Superior temporal gyrus (tissue), 1 donor: ENCODE results near the gene RASAL3.

Source experiments
- DNase-seq: peaks from one replicate; pipeline ENCODE4 v3.0.0-alpha.2; 2016; ENCODE audit errors: extremely low spot score

Gene RASAL3

DNA sequence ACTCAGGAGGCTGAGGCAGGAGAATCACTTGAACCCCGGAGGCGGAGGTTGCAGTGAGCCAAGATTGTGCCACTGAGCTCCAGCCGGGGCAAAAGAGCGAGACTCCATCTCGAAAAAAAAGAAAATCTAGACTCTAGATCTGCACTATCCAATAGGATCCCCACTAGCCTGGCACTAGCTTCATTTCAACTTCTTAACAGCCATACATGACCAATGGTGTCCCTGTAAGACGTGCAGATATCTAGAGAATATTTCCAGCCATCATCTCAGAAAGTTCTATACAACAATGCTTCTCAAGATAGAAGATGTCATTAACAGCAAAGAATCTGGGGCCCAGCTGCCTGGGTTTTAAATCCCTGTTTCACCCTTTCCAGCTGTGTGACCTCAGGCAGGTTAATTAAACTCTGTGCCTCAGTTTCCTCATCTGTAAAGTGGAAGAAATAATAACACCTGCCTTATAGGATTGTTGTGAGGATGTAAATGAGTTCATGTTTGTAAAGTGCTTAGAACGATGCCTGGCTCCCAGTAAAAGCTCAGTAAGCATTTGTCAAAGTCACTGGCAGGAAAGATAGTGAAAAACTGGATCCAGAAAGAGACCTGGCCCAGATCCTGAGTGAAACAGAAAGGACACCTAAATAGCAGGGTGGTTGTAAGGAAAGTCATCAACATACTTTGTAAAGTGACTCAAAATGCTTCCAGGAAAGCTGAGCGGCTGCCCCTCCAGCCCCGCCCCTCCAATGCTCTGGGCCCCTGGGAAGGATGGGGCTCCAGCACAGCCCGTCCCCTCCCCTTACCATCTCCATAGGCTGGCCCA lies 28.1 kb downstream of the RASAL3 start:
- DNase-seq, result no peak

DNA sequence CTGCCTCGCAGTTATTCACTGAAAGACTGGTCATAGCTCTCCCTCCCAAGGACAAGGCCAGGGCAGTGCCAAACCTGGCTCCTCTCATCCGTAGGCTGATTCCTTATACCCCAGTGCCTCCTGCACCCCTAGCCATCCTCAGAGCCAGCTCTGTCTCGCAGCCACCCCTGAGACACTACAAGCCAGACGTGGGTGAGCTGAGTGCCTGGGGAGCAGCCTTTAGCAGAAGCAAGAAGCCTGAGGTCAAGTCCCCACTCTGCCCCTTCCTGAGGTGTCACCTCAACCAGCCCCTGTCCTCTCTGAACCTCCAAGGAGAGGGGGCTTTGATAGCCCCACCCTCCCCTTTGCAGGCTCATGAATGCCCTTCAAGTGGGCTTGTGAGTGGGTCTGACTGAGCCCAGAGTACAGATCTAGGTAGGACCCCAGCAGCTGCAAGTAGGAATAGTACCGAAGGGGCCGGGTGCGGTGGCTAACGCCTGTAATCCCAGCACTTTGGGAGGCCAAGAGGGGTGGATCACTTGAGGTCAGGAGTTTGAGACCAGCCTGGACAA lies 30.8 kb downstream of the RASAL3 start:
- DNase-seq, result no peak

DNA sequence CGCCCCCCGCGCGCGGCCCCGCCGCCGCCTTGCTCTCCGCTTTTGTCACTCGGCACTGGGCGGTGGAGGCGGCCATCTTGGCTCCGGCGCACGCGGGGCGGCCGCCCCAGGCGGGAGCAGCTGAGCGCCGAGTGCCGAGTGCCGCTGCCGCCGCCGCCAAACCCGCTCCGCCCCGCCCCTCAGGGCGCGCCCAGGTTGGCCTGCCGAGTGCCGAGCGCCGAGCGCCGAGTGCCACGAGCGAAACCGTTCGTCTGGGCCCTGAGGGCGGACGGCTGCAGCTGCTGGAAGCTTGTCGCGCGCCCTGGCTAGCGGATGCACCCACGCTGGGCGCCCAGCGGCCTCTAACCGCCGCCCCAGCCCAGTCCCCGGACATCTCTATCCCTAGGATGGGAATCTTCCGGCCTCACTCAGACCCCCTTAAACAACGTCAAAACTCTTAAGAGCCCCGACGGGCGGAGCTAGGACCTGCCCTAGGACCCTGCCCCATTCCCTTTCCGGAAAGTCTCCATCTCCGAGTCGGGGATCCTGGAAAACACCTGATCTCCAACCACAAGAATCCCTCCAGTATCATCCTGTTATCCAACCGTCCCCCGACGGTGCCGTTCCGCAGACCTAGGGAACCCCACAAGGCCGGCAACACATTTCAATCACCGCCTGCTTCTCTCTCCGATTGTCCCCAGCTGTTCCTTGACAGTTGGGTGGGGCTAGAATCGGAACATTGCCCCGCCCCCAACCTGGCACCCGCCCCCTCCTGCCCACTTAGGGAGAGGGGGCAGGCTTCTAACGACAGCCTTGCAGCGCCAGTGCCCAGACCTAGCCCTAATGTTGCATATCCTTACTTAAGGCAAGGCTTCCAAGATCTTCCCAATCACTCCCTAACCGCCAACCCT lies 31.5 kb downstream of the RASAL3 start:
- DNase-seq, result peak; percentile 88

DNA sequence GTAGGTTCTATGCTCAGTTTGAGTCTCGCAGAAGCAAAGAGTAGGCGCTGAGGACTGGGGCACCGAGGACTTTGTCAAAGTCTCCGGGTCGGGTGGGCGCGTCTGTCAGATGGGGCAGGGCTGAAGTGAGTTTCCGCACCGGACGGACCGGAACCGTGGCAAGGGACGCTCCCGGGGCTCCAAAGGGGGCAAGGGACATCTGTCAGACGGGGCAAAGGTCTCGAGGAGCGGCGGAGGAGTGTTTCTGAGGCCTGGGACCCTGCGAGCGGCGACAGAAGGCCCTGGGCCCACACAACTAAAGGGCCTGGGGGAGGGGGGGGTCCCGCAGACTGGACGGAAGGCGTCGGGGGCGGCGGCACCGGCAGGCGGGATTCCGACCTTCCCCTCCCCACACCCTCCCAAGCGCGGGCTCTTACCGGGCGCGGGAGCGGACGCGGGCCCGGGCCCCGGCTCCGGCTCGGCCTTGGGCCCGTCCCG lies 32.3 kb downstream of the RASAL3 start:
- DNase-seq, result no peak

DNA sequence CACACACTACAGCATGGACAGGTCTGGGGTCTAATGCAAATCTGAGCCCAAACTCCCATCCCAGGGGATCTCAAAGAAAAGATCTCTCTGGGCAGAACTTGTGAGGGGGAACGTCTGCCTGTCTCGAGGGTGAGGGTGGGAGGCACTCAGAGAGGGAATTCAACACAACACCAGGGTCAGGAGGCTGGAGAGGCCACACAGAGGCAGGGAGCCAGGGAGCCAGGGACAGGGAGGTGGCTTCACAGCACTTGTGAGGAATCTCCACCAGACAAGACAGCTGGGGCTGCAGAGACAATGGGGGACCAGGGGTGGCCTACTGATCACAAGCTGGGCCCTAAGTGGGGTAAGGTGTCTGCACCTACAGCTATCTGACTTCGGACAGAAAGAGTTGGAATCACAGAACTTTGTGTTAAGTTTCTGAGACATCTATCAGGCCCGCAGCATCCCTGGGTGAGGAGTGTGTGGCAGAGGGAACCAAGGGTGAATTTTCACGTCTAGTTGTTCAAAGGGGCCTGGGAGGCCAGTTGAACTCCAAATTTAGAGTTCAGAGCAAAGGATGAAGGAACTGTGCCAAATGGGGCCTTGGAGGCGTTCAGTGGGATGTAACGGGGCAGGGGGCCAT lies 32.8 kb downstream of the RASAL3 start:
- no peak for DNase-seq

DNA sequence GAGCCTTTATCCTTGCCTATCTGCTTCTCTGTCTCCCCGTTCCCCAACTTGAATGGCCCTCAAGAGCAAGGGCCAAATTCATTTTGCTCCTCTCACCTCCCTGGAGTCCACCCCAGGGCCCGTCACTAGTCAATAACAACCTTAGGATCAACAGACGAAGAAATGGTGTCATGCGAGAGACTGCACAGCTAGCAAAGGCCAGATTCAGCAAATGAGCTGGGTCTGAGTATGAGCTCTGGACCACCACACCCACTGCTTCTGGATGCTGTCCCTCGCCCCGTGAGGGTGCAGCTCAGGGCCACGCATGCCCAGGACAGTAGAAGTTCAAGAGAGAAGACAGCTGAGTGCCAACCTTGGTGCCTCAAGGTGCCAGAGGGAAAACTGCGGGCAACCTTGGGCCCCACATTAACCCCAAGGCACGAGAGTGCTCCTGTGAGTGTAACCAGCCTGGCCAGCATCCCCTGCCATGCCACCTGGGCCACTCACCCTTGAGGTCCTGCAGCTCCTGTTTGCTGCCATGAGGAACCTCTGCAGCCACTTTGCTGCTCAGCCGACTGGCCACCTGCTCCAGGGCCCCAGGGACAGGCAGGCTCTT lies 33.7 kb downstream of the RASAL3 start:
- no peak for DNase-seq

DNA sequence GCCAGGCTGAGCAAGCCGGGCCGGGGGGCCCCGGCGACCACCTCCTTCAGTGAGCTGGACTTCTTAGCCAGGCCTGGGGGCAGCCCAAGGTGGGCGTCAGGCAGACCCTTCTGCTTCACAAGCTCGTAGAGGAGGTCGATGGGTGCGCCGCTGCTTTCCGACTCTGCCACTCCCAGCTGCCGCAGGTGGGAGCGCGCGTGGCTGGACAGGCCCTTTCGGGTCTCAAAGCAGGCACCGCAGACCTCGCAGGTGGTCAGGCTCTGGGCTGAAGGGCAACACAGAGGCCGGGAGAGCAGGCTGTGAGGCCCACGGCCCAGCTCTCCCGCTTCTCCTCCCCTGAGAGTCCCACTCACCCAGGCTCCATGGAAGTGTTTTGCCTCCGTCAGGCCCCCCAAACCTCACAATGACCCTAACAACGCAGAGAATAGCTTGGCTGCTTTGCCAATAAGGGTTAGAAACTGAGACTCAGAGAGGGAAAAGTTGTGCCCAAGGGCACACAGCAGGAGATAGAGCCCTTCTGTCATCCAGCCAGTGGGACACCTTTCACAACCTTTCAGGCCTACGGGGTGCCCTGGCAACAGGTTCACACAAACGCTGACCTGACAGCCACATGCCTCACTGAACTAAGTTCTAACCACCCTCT lies 34.4 kb downstream of the RASAL3 start:
- DNase-seq, result no peak

DNA sequence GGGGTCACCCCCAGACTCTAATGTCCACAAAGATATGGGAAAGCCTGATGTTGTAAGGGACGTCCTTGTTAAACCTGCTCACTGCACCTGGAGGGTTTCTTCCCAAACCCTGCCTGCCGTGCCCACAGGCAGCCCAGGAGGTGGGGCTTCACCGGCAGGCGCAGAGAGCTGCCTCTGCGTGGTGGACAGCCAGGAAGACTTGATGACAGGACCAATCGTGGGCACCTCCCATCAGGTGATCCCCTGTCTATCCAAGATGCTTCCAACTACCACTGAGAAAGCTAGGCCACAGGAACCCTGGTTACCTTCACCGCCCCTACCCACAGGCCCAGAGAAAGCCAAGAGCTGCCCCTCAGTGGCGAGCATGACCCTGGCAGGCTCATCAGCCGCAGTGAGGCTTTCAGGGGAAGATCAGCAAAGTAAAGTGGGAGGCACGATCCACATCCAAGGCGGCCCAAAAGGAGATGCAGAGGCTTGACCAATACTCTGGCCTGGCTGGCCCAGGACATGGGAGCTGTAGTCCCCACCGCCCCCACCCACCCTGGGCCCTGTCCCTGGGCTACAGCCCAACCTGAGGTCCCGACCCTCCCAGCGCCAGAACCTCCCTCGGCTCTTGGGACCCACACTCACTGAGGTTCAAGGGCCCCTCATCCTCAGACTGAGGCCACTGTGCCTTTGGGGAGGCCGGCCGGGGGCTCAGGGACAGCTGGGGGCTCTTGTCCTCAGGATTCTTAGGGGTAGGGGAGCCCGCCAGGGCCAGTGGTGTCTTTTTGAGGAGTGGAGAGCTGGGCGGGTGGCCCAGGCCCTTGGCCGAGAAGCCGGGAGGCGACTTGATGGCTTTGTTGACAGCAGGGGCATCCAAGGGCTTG lies 35.2 kb downstream of the RASAL3 start:
- DNase-seq, result no peak

DNA sequence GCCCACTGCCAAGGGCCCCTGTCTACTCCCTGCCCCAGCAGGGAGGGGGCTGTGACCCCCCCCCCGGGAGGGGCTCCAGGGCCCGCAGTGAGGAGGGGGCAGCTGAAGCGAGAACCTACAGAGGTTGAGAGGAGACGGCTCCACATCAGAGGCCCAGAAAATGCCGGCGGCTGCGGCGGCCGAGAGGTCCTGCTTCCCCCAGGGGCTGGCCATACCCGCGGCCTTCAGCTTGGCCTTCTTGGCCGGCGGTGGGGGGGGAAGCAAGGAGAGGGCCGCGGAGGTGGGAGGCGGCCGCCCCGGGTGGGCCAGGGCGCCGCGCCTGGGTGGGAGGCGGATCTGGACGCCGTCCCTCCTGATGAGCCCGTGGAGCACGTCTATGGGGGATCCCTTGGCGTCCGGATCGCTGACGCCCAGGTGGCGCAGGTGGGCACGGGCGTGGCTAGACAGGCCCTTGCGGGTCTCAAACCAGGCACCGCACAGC lies 36.3 kb downstream of the RASAL3 start:
- no peak for DNase-seq

DNA sequence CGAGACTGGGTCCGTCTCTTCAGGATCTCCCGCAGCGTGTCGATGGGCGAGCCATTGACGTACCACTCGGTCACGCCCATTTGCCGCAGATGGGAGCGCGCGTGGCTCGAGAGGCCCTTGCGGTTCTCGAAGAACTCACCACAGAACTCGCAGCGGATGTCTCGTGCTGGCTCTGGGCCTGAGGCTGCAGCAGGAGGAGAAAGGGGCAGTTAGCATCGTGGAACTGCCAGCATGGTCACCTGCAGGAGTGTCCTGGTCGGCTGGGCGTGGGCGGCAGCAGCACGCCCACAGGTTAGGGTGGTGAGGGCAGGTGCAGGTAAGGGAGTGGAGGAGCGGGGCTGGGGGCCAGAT lies 37.0 kb downstream of the RASAL3 start:
- no peak for DNase-seq

DNA sequence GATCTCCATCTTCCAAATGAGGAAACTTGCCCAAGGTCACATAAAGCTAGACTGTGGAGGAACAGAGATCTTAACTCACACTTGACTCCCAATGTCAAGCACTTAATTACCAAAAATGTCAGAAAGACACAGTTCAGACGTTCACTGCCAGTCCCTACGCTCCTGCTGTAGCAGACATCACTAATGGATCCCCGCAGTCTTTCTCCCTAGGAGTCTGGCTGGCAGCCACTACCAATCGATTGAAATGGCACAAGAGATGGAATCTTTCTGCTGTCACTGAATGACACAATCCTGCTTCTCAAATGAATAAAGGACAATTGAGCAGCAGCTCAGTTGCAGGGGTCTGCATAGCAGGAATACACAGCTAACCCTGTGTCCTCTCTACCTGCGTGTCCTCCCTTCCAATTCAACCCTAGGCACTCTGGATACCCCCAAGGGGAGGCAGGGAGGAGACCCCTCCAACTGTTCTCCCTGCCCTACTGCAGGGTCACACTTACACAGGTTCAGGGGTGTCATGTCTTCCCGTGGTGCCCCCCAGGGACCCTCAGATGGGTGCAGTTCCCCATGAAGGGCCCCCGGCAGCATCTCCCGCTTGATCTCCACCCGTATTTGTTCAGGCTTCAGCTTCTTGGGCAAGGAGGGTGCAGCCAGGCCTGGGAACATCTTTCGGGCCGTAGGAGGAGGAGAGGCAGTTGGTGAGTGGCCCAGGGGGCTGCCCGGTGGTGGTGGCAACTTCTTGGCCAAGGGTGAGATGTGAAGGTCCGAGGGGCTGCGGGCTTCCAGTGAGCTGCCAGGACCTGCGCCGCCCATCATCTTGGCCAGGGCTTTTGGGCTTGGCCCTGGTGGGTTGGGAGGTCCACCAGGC lies 37.6 kb downstream of the RASAL3 start:
- no peak for DNase-seq

DNA sequence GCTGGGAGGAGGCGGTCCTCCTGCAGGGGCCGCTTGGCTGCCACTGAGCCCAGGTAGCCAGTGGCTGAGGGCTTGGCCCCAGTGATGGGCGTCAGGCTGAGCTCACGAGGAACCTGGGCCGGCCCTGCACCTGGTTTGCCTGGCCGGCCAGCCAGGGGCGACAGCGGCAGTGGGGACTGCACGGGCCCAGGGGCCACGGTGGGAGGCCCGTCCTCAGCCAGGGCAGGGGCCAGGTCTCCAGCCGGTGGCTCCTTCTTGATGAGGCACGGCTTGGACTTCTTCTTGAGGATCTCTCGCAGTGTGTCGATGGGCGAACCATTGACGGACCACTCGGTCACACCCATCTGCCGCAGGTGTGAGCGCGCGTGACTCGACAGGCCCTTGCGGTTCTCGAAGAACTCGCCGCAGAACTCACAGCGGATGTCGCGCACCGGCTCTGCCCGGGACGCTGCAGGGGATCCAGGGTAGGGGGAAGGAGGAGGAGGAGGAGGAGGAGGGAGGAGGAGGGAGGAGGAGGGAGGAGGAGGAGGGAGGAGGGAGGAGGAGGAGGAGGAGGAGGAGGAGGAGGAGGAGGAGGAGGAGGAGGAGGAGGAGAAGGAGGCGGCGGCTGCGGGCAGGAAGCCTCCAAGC lies 38.9 kb downstream of the RASAL3 start:
- no peak for DNase-seq

DNA sequence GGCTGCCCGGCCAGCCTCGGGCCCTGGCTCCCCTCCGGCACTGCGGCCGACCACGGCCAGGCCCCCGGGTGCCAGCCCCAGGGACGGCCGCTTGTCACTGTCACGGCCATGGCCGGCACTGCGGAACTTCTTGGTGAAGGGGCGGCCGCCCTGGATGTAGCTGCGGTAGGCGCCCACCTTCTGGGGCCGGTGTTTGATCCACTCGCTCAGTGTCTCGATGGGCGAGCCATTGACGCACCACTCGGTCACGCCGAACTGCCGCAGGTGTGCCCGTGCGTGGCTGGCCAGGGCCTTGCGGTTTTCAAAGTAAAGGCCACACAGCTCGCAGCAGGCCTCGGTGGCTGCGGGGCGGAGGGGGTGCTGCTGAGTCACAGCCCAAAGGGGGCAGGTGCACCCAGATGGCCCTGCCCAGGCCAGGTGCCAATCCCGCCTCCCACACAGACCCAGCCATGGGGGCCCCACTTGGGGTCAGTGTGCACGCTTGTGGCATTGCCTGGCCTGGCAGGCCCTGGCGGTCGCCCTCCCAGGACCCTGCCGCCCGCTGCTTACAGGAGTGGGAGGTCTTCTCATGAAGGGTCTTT lies 39.6 kb downstream of the RASAL3 start:
- no peak for DNase-seq

DNA sequence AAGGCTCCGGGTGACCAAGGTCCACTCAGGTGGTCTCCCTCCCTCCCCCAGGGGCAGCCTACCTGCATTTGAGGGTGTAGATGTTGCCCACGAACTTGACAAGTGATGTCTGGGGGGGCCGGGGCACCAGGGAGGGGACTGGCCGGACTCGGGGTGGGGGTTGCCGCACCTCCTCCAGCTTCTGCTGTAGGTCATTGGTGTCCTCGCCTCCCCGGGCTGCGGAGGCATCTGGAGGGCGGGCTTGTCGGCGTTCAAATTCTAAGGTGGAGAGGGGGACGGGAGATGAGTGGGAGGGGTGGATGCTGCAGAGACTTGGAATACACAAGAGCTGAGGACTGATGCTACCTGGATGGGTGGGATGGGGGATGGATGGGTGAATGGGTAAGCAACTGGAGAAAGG lies 40.2 kb downstream of the RASAL3 start:
- DNase-seq, result no peak

DNA sequence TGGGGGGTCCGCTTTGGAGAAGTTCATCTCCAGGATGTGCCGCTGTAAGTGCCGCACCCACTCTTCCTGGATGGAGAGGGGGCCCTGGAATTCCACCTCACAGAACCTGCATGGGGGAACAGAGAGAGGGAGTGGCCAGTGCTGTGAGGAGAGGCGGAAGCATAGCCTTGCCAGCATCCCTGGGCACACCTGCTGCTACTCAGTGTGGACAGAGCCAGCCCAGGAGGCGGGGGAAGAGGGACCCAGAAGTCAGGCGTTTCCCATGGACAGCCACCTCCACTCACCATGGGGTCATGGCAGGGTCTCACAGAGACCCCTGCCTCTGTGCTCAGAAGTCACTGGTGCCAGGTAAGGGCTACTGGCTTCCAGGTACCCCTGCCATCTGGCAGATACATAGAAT lies 41.2 kb downstream of the RASAL3 start:
- DNase-seq, result no peak

DNA sequence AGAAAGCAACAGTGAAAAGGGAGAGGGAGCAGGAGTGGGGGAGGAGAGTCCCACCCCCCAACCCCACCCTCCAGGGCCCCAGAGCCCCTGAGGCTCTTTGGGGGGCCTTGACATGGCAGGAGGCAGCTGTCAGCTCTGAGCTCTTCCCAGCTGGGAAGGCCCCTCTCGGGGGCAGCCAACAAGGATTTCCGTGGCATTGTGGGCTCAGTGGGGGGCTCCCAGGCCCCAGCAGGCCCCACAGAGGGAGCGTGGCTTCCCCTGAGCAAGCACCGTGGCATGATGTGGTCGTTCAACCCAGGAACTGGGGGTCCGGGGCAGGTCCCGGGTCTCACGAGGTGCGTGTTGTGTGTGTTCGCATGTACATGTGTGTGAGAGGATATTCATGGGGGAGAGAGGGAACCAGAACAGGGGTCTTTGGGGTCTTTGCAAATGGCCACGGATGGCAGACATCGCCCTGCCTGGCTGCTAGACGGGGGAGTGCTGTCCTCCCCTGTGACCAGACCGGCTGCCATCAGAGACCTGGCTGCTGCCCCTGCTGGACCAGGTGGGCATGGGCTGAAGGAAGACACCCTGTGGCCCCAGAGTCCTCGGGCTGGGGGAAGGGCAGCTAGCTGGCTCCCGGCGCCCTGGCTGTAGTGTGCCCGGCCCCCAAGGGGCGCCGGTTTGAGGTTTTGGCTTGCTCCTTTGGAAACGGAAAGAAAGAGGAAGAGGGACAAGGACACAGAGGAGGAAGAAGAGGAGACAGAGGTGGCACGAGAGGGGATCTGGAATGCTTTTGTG lies 41.9 kb downstream of the RASAL3 start:
- DNase-seq, result no peak

DNA sequence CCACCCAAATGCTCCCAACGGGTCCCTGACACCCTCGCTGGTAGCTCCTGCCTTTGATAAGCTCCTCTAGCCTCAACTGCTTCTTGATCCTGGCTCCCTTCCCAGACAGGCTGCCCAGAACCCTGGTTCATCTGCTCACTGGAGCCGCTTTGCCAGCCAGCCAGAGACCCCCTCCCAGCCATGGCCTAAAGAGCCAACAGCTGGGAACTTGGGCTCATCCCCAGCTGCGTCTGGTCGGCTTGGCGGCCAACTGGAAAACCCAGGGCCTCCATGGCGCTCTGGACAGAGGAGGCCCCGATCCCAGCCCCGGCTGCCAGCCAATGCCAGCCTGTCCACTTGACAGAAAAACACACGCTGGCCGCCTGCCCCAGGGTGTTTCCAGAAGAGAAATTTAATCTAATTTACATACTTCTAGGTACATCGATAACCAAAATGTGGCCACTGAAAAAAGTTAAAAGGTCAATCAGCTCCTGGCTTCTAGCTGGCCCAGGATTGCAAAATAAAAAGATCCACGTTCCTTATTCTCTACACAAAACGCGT lies 42.6 kb downstream of the RASAL3 start:
- DNase-seq, result peak; percentile 79
